Esophagus muscularis mucosa (tissue), 4 donors: Measurements from ENCODE around the gene APOE.

Experiments
- CTCF ChIP-seq, 3 experiments: fragments of 200-600 bp in 2 of 3; fragments of 450-650 bp in 1 of 3; sonication (generic) in 2 of 3; IDR thresholded peaks; one replicate each; pipeline ENCODE4 v1.5.1; 2017 to 2019; ENCODE audit warnings: antibody characterized with exemption in 3 of 3, mild to moderate bottlenecking in 2 of 3, moderate library complexity in 1 of 3
- EP300 ChIP-seq: sonication (generic); formaldehyde crosslinking; IDR thresholded peaks from one replicate; pipeline ENCODE4 v1.6.1; 2017; ENCODE audit warnings: antibody characterized with exemption
- POLR2A ChIP-seq: fragments of 450-650 bp; IDR thresholded peaks from one replicate; pipeline ENCODE4 v1.6.1; 2017; ENCODE audit warnings: antibody characterized with exemption, moderate library complexity, mild to moderate bottlenecking, low read depth
- POLR2AphosphoS5 ChIP-seq, 2 donors: sonication (generic); formaldehyde crosslinking; IDR thresholded peaks; one replicate each; pipeline ENCODE4 v1.6.1; 2017; ENCODE audit warnings: antibody characterized with exemption in 2 of 2

GRCh38 chr19:44939668-44940067, 34.1 kb downstream of the APOE start:
- TF ChIP-seq CTCF (IDR thresholded peaks at IDR 0.05) (no peak), EP300 (no peak), POLR2AphosphoS5 (IDR thresholded peaks at IDR 0.05) (no peak), POLR2A (no peak)
